Ectodermal cell (in vitro differentiated cells): ENCODE results near the gene FSHB.
"Not testable (repeated sequence)": the region's sequence is repeated elsewhere in the genome, so short reads cannot be mapped to it uniquely, and the experiment has no call there.

Experiments
- H3K27ac ChIP-seq: 2 replicates; pipeline ENCODE4 v1.7.0; 2013; ENCODE audit warnings: mild to moderate bottlenecking, low read depth, low read length; ENCODE audit not compliant: insufficient read depth, poor library complexity, severe bottlenecking
- H3K27me3 ChIP-seq: 2 replicates; pipeline ENCODE4 v1.7.0; 2013; ENCODE audit warnings: mild to moderate bottlenecking, low read length; ENCODE audit not compliant: insufficient read depth, control insufficient read depth, poor library complexity, severe bottlenecking
- H3K36me3 ChIP-seq: one replicate; pipeline ENCODE4 v1.7.0; 2013; ENCODE audit warnings: low read length; ENCODE audit not compliant: control insufficient read depth, insufficient read depth
- H3K4me1 ChIP-seq: one replicate; pipeline ENCODE4 v1.7.0; 2013; ENCODE audit warnings: low read length; ENCODE audit not compliant: control insufficient read depth, insufficient read depth
- H3K4me3 ChIP-seq: 2 replicates; pipeline ENCODE4 v1.7.0; 2013; ENCODE audit warnings: low read depth, low read length, control low read depth; ENCODE audit not compliant: insufficient read depth
- H3K9me3 ChIP-seq: 2 replicates; pipeline ENCODE4 v1.7.0; 2013; ENCODE audit warnings: mild to moderate bottlenecking, low read length, moderate library complexity; ENCODE audit not compliant: control insufficient read depth
- WGBS, 2 experiments: methylation state at CpG; one replicate each; pipeline ENCODE4 v1.1.7; 2013; ENCODE audit warnings: missing lambda C conversion rate in 2 of 2; 5-methylcytosine and 5-hydroxymethylcytosine counted together

Gene FSHB

GRCh38 chr11:30260813-30261212 lies 30.0 kb downstream of the FSHB start:
- H3K27me3 ChIP-seq: no peaks in the 10 kb centered on the region

GRCh38 chr11:30261821-30262220 lies 31.0 kb downstream of the FSHB start:
- Histone ChIP-seq H3K27me3 (no peaks in the 10 kb centered on the region), H3K27ac (no peak overlapping the region), H3K4me1 (no peaks in the 10 kb centered on the region), H3K9me3 (no peaks in the 10 kb centered on the region), H3K36me3 (no peaks in the 10 kb centered on the region), H3K4me3 (no peak overlapping the region)
- WGBS, 2 experiments: 85 to 100% methylated on average over 1 of the region's 1 CpG

More at GRCh38 chr11:30260813-30261212, 30.0 kb downstream of the FSHB start:
- 83 to 100% methylated on average over 1 of the region's 1 CpG for WGBS, 2 experiments
- no peaks in the 10 kb centered on the region for H3K36me3 ChIP-seq
- no peak overlapping the region for H3K4me3 ChIP-seq
- no peaks in the 10 kb centered on the region for H3K4me1 ChIP-seq
- no peak overlapping the region for H3K27ac ChIP-seq
- H3K9me3 ChIP-seq: no peaks in the 10 kb centered on the region

- not testable (repeated sequence) for H3K4me1 ChIP-seq, H3K36me3 ChIP-seq, H3K9me3 ChIP-seq, H3K27me3 ChIP-seq, H3K27ac ChIP-seq, H3K4me3 ChIP-seq
- WGBS, 2 experiments: 92 to 96% methylated on average over 8 to 9 of the region's 9 CpGs
These were observed 37.8 kb downstream of the FSHB start for GRCh38 chr11:30268638-30269037.

- Histone ChIP-seq H3K9me3 (no peaks in the 10 kb centered on the region), H3K4me1 (no peaks in the 10 kb centered on the region), H3K36me3 (no peaks in the 10 kb centered on the region), H3K27ac (no peak overlapping the region), H3K27me3 (no peaks in the 10 kb centered on the region), H3K4me3 (no peak overlapping the region)
These were observed 39.9 kb downstream of the FSHB start for GRCh38 chr11:30270671-30271070.

- Histone ChIP-seq H3K36me3 (no peaks in the 10 kb centered on the region), H3K9me3 (no peaks in the 10 kb centered on the region), H3K4me1 (no peaks in the 10 kb centered on the region)
These were observed 46.4 kb downstream of the FSHB start for GRCh38 chr11:30277176-30277575.

GRCh38 chr11:30279796-30280195 lies 49.0 kb downstream of the FSHB start:
- Histone ChIP-seq H3K27me3 (no peaks in the 10 kb centered on the region), H3K4me3 (no peak overlapping the region), H3K4me1 (no peaks in the 10 kb centered on the region), H3K9me3 (no peaks in the 10 kb centered on the region), H3K36me3 (no peaks in the 10 kb centered on the region), H3K27ac (no peak overlapping the region)
- 89 to 93% methylated on average over 2 of the region's 2 CpGs for whole genome bisulfite sequencing, 2 experiments

More at GRCh38 chr11:30277176-30277575, 46.4 kb downstream of the FSHB start:
- H3K27me3 ChIP-seq: no peaks in the 10 kb centered on the region
- no peak overlapping the region for H3K4me3 ChIP-seq
- H3K27ac ChIP-seq: no peak overlapping the region

- 85 to 92% methylated on average over 6 to 7 of the region's 7 CpGs for WGBS, 2 experiments
- no peaks in the 10 kb centered on the region for H3K27me3 ChIP-seq
- no peaks in the 10 kb centered on the region for H3K4me1 ChIP-seq
- no peaks in the 10 kb centered on the region for H3K9me3 ChIP-seq
- H3K4me3 ChIP-seq: no peak overlapping the region
- no peak overlapping the region for H3K27ac ChIP-seq
- H3K36me3 ChIP-seq: no peaks in the 10 kb centered on the region
These were observed 50.9 kb downstream of the FSHB start for GRCh38 chr11:30281476-30282288.

- Histone ChIP-seq H3K36me3 (no peaks in the 10 kb centered on the region), H3K27me3 (no peaks in the 10 kb centered on the region), H3K27ac (no peak overlapping the region), H3K9me3 (no peaks in the 10 kb centered on the region), H3K4me1 (no peaks in the 10 kb centered on the region), H3K4me3 (no peak overlapping the region)
- 78 to 88% methylated on average over 3 of the region's 3 CpGs for WGBS, 2 experiments
These were observed 51.4 kb downstream of the FSHB start for GRCh38 chr11:30282289-30282631.
